GM12864 (cell line): ENCODE measurements around the gene GGT1.
"Not testable (repeated sequence)": the region's sequence is repeated elsewhere in the genome, so short reads cannot be mapped to it uniquely, and the experiment has no call there.

ENCODE experiments used
- DNase-seq: peaks from one replicate; pipeline ENCODE4 v3.0.0-alpha.2; 2011; ENCODE audit warnings: low read depth
- H3K4me3 ChIP-seq: 2 replicates; pipeline ENCODE4 v1.5.1; 2011; ENCODE audit warnings: mild to moderate bottlenecking, low read depth, low read length, control low read depth
- CTCF ChIP-seq: IDR thresholded peaks from 2 replicates; pipeline ENCODE4 v1.5.1; 2011; ENCODE audit warnings: low read depth, mild to moderate bottlenecking, moderate library complexity, low read length, control low read depth, inconsistent platforms; ENCODE audit errors: missing control alignments

GGT1 gene

GRCh38 chr22:24593836-24594568 is 9.0 kb upstream of the GGT1 start:
- TF ChIP-seq CTCF = no peak
- H3K4me3 ChIP-seq = no peak overlapping the region
- DNase-seq = no peak

DNA sequence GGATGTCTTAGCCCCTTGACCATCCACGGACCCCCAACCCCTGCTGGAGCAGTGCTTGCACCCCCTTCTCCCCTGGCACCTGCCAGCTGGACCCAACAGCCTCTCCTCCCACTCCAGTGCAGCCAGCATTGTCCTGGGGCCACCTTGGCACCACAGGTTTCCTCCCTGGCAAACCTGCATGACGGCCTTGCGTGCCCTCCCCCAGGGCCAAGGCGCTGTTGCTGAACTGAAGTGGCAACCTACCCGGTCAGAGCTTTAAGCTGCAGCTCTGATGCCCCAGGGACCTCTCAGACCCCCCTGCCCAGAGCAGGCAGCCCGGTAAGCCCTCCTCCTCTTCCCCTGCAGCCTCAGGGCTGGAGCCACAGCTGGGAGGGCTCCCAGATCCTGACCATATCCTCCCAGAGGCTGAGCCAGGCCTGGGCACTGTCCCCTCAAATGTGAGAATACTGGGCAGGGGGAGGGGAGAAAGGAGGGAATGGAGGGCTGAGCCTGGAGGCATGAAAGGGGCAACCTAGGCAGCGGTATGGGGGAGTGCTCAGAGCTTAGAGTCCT is 8.3 kb upstream of the GGT1 start:
- DNase-seq = no peak
- no peak overlapping the region for H3K4me3 ChIP-seq
- TF ChIP-seq CTCF = no peak

DNA sequence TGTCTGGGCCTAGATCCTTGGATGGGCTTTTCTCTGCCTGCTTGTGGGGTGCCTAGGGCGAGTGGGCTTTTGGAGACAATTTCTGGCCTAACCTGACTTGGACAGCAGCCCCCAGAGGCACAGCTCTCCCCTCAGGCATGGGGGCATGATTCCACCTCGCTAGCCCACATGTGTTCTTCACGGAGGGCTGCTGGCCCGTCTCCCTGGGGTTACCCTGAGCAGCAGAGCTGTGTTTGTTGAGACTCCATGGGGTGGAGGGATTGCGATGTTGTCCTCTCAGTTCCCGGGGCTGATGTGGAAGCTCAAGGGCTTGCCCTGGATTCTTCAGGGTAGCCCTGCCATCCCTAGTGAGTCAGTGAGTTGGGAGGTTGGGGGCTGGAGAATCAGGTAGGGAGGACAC is 7.8 kb upstream of the GGT1 start:
- no peak overlapping the region for H3K4me3 ChIP-seq
- no peak for TF ChIP-seq CTCF
- DNase-seq = no peak

DNA sequence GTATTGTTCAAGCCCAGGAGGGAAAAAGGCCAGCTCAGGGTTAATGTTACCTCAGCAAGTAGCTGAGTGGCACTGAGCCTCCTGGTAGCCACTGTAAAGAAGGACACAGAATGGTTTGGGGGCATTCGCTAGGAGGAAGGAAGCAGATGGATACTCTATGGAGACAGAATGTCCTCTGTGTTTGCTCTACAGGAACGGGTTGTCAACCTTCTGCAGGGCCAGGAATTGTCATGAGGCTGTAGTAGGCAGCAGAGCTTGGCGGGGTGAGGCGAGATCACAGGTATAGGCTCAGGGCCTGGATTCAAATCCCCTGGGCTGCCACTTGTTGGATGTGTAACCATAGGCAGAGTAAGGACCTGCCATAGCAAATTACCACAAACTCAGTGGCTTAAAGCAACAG is 7.1 kb upstream of the GGT1 start:
- TF ChIP-seq CTCF = no peak
- H3K4me3 ChIP-seq = no peak overlapping the region
- DNase-seq = no peak

- not testable (repeated sequence) for DNase-seq, H3K4me3 ChIP-seq
Observed at GRCh38 chr22:24597076-24597475, 5.9 kb upstream of the GGT1 start.

GRCh38 chr22:24599514-24599913 is 3.5 kb upstream of the GGT1 start:
- TF ChIP-seq CTCF = no peak
- no peak overlapping the region for H3K4me3 ChIP-seq
- DNase-seq = no peak

DNA sequence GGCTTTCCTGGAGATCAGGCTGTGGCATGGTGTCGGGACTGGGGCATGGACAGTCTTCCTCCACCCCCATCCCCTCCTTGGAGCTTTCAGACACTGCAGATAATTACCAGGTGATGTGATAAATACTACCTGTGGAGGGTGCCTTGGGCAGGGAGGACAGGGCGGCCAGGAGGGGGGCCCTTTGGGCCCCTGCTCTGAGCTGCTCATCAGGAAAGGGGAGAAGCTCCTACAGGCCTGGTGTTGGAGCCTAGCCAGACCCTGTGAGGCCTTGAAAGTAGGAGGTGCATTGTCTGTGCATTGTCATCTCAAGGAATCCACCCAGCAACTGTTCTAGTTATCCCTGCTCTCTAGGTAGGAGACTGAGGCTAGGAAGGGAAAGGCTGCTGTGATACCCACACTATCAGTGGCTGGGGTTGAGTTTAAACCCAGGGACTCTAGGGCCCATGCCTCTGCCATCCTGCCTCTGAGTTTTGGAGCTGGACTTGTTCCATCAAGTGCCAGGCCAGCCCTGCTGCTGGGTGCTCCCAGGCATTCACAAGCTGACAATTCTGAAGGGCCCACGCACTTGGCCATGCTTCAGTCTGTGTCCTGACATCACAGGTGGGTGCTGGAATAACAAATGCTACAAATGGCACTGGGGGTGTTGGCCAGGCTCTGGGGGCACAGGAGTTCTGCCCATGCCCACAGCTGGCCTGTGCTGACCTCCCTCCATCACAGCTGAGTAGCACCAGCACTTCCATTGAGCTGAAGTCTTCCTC is 2.9 kb upstream of the GGT1 start:
- not testable (repeated sequence) for DNase-seq, H3K4me3 ChIP-seq
